GM18498 (cell line): ENCODE data around the gene PRDM11.
A peak's percentile ranks its signal among the peaks of the same experiment; 100 is the strongest.
"Not testable (repeated sequence)": the region's sequence is repeated elsewhere in the genome, so short reads cannot be mapped to it uniquely, and the experiment has no call there.

Source experiments
- ATAC-seq: cut with Tn5 transposase; IDR thresholded peaks from one replicate; pipeline ENCODE4 v1.9.1; 2021; ENCODE audit warnings: mild to moderate bottlenecking, moderate library complexity; ENCODE audit not compliant: unreplicated experiment

The PRDM11 gene

GRCh38 chr11:45229401-45230020 is 83.1 kb downstream of the PRDM11 start:
- ATAC-seq: no peak

GRCh38 chr11:45232341-45233080 is 86.1 kb downstream of the PRDM11 start:
- no peak for ATAC-seq

- ATAC-seq: peak; percentile 73
Observed at GRCh38 chr11:45233121-45233803, 86.8 kb downstream of the PRDM11 start.

GRCh38 chr11:45233804-45234170 is 87.3 kb downstream of the PRDM11 start:
- no peak for ATAC-seq

- ATAC-seq: no peak
Observed at GRCh38 chr11:45234306-45235006, 88.0 kb downstream of the PRDM11 start.

- no peak for ATAC-seq
Observed at GRCh38 chr11:45237711-45238315, 91.4 kb downstream of the PRDM11 start.

GRCh38 chr11:45238724-45239123 is 92.3 kb downstream of the PRDM11 start:
- ATAC-seq: no peak

GRCh38 chr11:45239733-45240132 is 93.3 kb downstream of the PRDM11 start:
- ATAC-seq: no peak

GRCh38 chr11:45243967-45244366 is 97.5 kb downstream of the PRDM11 start:
- ATAC-seq: no peak

- no peak for ATAC-seq
Observed at GRCh38 chr11:45245218-45246045, 99.0 kb downstream of the PRDM11 start.

- ATAC-seq: no peak
Observed at GRCh38 chr11:45246241-45246640, 99.8 kb downstream of the PRDM11 start.

- no peak for ATAC-seq
Observed at GRCh38 chr11:45247433-45247832, 101.0 kb downstream of the PRDM11 start.

GRCh38 chr11:45248501-45249011 is 102.1 kb downstream of the PRDM11 start:
- ATAC-seq: no peak

GRCh38 chr11:45249372-45249771 is 102.9 kb downstream of the PRDM11 start:
- ATAC-seq: not testable (repeated sequence)

GRCh38 chr11:45250035-45250718 is 103.7 kb downstream of the PRDM11 start:
- ATAC-seq: no peak

GRCh38 chr11:45252134-45252856 is 105.9 kb downstream of the PRDM11 start:
- ATAC-seq: no peak

GRCh38 chr11:45252877-45253276 is 106.4 kb downstream of the PRDM11 start:
- no peak for ATAC-seq

- ATAC-seq: no peak
Observed at GRCh38 chr11:45253640-45254039, 107.2 kb downstream of the PRDM11 start.

GRCh38 chr11:45254070-45254469 is 107.6 kb downstream of the PRDM11 start:
- ATAC-seq: no peak
